GM21529 (cell line): ENCODE measurements around the gene LCN15.
A peak's percentile ranks its signal among the peaks of the same experiment; 100 is the strongest.
"Not testable (repeated sequence)": the region's sequence is repeated elsewhere in the genome, so short reads cannot be mapped to it uniquely, and the experiment has no call there.

Source experiments
- ATAC-seq: cut with Tn5 transposase; IDR thresholded peaks from one replicate; pipeline ENCODE4 v1.9.1; 2021; ENCODE audit not compliant: unreplicated experiment

The LCN15 gene

GRCh38 chr9:136764301-136764891, at the start of gene LCN15:
LCN15 (minus strand) TSS chr9:136764518; CDS start chr9:136764488, 30 bp downstream.
- ATAC-seq: no peak

- no peak for ATAC-seq
These were observed 44.5 kb upstream of the LCN15 start for GRCh38 chr9:136808806-136809158.

- peak; percentile 36 for ATAC-seq
These were observed 43.9 kb upstream of the LCN15 start for GRCh38 chr9:136808075-136808805.

- peak; percentile 71 for ATAC-seq
These were observed 43.2 kb upstream of the LCN15 start, which contains the start of gene RABL6 for GRCh38 chr9:136807281-136808074. RABL6 (plus strand) TSS chr9:136807948; CDS start chr9:136808197, 249 bp downstream.

GRCh38 chr9:136806631-136807201, 42.4 kb upstream of the LCN15 start:
- ATAC-seq: no peak

GRCh38 chr9:136806067-136806466, 41.7 kb upstream of the LCN15 start:
- ATAC-seq: no peak

GRCh38 chr9:136805207-136805740, 41.0 kb upstream of the LCN15 start:
- ATAC-seq: no peak

- ATAC-seq: no peak
These were observed 40.3 kb upstream of the LCN15 start for GRCh38 chr9:136804509-136805206.

- no peak for ATAC-seq
These were observed 39.5 kb upstream of the LCN15 start for GRCh38 chr9:136803551-136804508.

GRCh38 chr9:136803009-136803550, 38.8 kb upstream of the LCN15 start:
- ATAC-seq: not testable (repeated sequence)

GRCh38 chr9:136802321-136802720, 38.0 kb upstream of the LCN15 start:
- no peak for ATAC-seq

GRCh38 chr9:136799854-136800657, 35.7 kb upstream of the LCN15 start:
- ATAC-seq: peak; percentile 49

- ATAC-seq: no peak
These were observed 34.9 kb upstream of the LCN15 start for GRCh38 chr9:136799079-136799853.

- no peak for ATAC-seq
These were observed 34.4 kb upstream of the LCN15 start for GRCh38 chr9:136798708-136799078.

GRCh38 chr9:136796775-136797347, 32.5 kb upstream of the LCN15 start:
- ATAC-seq: not testable (repeated sequence)

GRCh38 chr9:136796238-136796774, 32.0 kb upstream of the LCN15 start, which contains the start of gene CCDC183:
CCDC183 (plus strand) TSS chr9:136796338; CDS start chr9:136796398, 60 bp downstream.
- ATAC-seq: no peak

GRCh38 chr9:136795000-136795348, 30.7 kb upstream of the LCN15 start:
- no peak for ATAC-seq
